HCT116 (cell line): ENCODE results near the gene PNMA8C.
"Not testable (repeated sequence)": the region's sequence is repeated elsewhere in the genome, so short reads cannot be mapped to it uniquely, and the experiment has no call there.

ENCODE experiments used
- ELF1 ChIP-seq: IDR thresholded peaks from 2 replicates; pipeline ENCODE4 v1.6.1; 2012; ENCODE audit warnings: low read depth, borderline replicate concordance
- EZH2 ChIP-seq: fragments of 200-600 bp; sonication (generic); IDR thresholded peaks from 2 replicates; pipeline ENCODE4 v1.6.1; 2017; ENCODE audit warnings: antibody characterized with exemption, mixed run types
- EZH2phosphoT487 ChIP-seq: fragments of 200-600 bp; IDR thresholded peaks from 2 replicates; pipeline ENCODE4 v1.6.1; 2018; ENCODE audit warnings: antibody characterized with exemption, borderline replicate concordance
- JUND ChIP-seq: IDR thresholded peaks from 2 replicates; pipeline ENCODE4 v1.6.1; 2012
- POLR2A ChIP-seq: IDR thresholded peaks from 2 replicates; pipeline ENCODE4 v1.7.0; 2011; ENCODE audit warnings: borderline replicate concordance; ENCODE audit not compliant: insufficient read depth, insufficient read length; ENCODE audit errors: extremely low read depth
- POLR2AphosphoS5 ChIP-seq: IDR thresholded peaks from 2 replicates; pipeline ENCODE4 v1.6.1; 2011; ENCODE audit warnings: mild to moderate bottlenecking, low read depth, low read length, moderate library complexity
- RAD21 ChIP-seq: IDR thresholded peaks from 2 replicates; pipeline ENCODE4 v1.6.1; 2012; ENCODE audit warnings: low read depth, mild to moderate bottlenecking
- SP1 ChIP-seq: IDR thresholded peaks from 2 replicates; pipeline ENCODE4 v1.6.1; 2012; ENCODE audit warnings: low read depth
- SRF ChIP-seq: IDR thresholded peaks from 2 replicates; pipeline ENCODE4 v1.6.1; 2012; ENCODE audit warnings: low read depth
- YY1 ChIP-seq: IDR thresholded peaks from 2 replicates; pipeline ENCODE4 v1.6.1; 2011; ENCODE audit warnings: low read length, low read depth, moderate library complexity, mild to moderate bottlenecking; ENCODE audit not compliant: insufficient replicate concordance; ENCODE audit errors: extremely low read depth
- ZFX ChIP-seq: fragments of 450-650 bp; IDR thresholded peaks from 2 replicates; pipeline ENCODE4 v1.6.1; 2017
- TF ChIP-seq, protein P1 (sequence below), 3 experiments: fragments of 200-600 bp in 1 of 3; sonication (generic) in 1 of 3; IDR thresholded peaks in 2 of 3; conservative IDR thresholded peaks in 1 of 3; 2 replicates each; pipeline ENCODE4 v1.5.1; 2012 to 2017; ENCODE audit warnings: low read depth in 2 of 3, low read length in 2 of 3, antibody characterized with exemption in 1 of 3, borderline replicate concordance in 1 of 3, control low read depth in 1 of 3, mild to moderate bottlenecking in 1 of 3, mixed read lengths in 1 of 3, mixed run types in 1 of 3, moderate library complexity in 1 of 3; ENCODE audit not compliant: insufficient read depth in 1 of 3
- TF ChIP-seq, protein P2 (sequence below): IDR thresholded peaks from 2 replicates; pipeline ENCODE4 v1.6.1; 2012; ENCODE audit warnings: low read depth
- TF ChIP-seq, protein P3 (sequence below): IDR thresholded peaks from 2 replicates; pipeline ENCODE4 v1.6.1; 2011; ENCODE audit warnings: mild to moderate bottlenecking, low read length, moderate library complexity; ENCODE audit not compliant: insufficient replicate concordance; ENCODE audit errors: extremely low read depth

DNA sequence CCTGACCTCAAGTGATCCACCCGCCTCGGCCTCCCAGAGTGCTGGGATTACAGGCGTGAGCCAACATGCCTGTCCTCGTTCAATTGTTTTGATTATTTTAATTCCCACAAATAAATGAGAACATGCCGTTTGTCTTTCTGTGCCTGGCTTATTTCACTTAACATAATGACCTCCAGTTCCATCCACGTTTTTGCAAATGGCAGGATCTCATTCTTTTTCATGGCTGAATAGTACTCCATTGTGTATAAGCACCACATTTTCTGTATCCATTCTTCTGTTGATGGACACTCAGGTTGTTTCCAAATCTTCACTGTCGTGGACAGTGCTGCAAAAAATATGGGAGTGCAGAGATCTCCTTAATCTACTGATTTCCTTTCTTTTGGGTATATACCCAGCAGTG, 4.7 kb upstream of the PNMA8C start:
- not testable (repeated sequence) for TF ChIP-seq SP1, EZH2phosphoT487, ELF1, JUND, RAD21, YY1, POLR2AphosphoS5, POLR2A, ZFX, EZH2, SRF
- TF ChIP-seq, protein P1, sequence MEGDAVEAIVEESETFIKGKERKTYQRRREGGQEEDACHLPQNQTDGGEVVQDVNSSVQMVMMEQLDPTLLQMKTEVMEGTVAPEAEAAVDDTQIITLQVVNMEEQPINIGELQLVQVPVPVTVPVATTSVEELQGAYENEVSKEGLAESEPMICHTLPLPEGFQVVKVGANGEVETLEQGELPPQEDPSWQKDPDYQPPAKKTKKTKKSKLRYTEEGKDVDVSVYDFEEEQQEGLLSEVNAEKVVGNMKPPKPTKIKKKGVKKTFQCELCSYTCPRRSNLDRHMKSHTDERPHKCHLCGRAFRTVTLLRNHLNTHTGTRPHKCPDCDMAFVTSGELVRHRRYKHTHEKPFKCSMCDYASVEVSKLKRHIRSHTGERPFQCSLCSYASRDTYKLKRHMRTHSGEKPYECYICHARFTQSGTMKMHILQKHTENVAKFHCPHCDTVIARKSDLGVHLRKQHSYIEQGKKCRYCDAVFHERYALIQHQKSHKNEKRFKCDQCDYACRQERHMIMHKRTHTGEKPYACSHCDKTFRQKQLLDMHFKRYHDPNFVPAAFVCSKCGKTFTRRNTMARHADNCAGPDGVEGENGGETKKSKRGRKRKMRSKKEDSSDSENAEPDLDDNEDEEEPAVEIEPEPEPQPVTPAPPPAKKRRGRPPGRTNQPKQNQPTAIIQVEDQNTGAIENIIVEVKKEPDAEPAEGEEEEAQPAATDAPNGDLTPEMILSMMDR (IDR thresholded peaks at IDR 0.05 in 2 of 3, conservative IDR thresholded peaks at IDR 0.05 in 1 of 3; ENCODE audit: borderline replicate concordance in 1 of 3, insufficient read depth in 1 of 3, low read depth in 2 of 3, low read length in 2 of 3): not testable (repeated sequence)
- TF ChIP-seq, protein P2, sequence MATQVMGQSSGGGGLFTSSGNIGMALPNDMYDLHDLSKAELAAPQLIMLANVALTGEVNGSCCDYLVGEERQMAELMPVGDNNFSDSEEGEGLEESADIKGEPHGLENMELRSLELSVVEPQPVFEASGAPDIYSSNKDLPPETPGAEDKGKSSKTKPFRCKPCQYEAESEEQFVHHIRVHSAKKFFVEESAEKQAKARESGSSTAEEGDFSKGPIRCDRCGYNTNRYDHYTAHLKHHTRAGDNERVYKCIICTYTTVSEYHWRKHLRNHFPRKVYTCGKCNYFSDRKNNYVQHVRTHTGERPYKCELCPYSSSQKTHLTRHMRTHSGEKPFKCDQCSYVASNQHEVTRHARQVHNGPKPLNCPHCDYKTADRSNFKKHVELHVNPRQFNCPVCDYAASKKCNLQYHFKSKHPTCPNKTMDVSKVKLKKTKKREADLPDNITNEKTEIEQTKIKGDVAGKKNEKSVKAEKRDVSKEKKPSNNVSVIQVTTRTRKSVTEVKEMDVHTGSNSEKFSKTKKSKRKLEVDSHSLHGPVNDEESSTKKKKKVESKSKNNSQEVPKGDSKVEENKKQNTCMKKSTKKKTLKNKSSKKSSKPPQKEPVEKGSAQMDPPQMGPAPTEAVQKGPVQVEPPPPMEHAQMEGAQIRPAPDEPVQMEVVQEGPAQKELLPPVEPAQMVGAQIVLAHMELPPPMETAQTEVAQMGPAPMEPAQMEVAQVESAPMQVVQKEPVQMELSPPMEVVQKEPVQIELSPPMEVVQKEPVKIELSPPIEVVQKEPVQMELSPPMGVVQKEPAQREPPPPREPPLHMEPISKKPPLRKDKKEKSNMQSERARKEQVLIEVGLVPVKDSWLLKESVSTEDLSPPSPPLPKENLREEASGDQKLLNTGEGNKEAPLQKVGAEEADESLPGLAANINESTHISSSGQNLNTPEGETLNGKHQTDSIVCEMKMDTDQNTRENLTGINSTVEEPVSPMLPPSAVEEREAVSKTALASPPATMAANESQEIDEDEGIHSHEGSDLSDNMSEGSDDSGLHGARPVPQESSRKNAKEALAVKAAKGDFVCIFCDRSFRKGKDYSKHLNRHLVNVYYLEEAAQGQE: not testable (repeated sequence)
- TF ChIP-seq, protein P3, sequence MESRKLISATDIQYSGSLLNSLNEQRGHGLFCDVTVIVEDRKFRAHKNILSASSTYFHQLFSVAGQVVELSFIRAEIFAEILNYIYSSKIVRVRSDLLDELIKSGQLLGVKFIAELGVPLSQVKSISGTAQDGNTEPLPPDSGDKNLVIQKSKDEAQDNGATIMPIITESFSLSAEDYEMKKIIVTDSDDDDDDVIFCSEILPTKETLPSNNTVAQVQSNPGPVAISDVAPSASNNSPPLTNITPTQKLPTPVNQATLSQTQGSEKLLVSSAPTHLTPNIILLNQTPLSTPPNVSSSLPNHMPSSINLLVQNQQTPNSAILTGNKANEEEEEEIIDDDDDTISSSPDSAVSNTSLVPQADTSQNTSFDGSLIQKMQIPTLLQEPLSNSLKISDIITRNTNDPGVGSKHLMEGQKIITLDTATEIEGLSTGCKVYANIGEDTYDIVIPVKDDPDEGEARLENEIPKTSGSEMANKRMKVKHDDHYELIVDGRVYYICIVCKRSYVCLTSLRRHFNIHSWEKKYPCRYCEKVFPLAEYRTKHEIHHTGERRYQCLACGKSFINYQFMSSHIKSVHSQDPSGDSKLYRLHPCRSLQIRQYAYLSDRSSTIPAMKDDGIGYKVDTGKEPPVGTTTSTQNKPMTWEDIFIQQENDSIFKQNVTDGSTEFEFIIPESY: not testable (repeated sequence)
